ENCODE results near the gene RAB27A. TPM values are rescaled to one million over a fixed set of nuclear protein-coding genes. Genes with fewer than 3 reads are reported as not detected.

Gene RAB27A
- total RNA-seq, 1 experiment from 2014 or later = 8.7 TPM

- Mint-ChIP-seq H3K27me3 (ENCODE audit: insufficient read depth, unreplicated experiment) (no peaks in the 10 kb centered on the region), H3K9me3 (ENCODE audit: unreplicated experiment) (no peaks in the 10 kb centered on the region), H3K4me3 (ENCODE audit: unreplicated experiment) (no peak overlapping the region), H3K4me1 (ENCODE audit: low read depth, unreplicated experiment) (peaks cover 6% of the 10 kb centered on the region), H3K27ac (ENCODE audit: unreplicated experiment) (no peak overlapping the region), H3K36me3 (ENCODE audit: insufficient read depth, unreplicated experiment) (peaks cover 4% of the 10 kb centered on the region)
- no peak for DNase-seq
- intact Hi-C loops (cut with micrococcal nuclease; ENCODE audit: unreplicated experiment) = no loop called here
- no peaks in the 10 kb centered on the region for H3K4me1 ChIP-seq
- no TSS peak for BruUV-seq (replicated peaks)
- no peaks in the 10 kb centered on the region for H3K9me3 ChIP-seq
- no peak overlapping the region for H3K4me3 ChIP-seq (ENCODE audit: low read depth, low read length)
- no peaks in the 10 kb centered on the region for H3K36me3 ChIP-seq (ENCODE audit: control insufficient read depth, insufficient read depth, low read length)
- TF ChIP-seq CTCF (IDR thresholded peaks at IDR 0.05; ENCODE audit: insufficient read depth in 1 of 2, low read depth in 1 of 2, low read length in 1 of 2, severe bottlenecking in 1 of 2, unreplicated experiment in 1 of 2) = no peak
- ChIA-PET CTCF (no interaction called here), POLR2A (no interaction called here)
- H3K27me3 ChIP-seq (replicated peaks; ENCODE audit: control insufficient read depth, insufficient read depth, low read length) = no peaks in the 10 kb centered on the region
These were observed 22.0 kb downstream of the RAB27A start for GRCh38 chr15:55267401-55268175.

- Histone ChIP-seq H3K9me3 (no peaks in the 10 kb centered on the region), H3K36me3 (ENCODE audit: control insufficient read depth, insufficient read depth, low read length) (no peaks in the 10 kb centered on the region), H3K4me3 (ENCODE audit: low read depth, low read length) (no peak overlapping the region), H3K4me1 (no peaks in the 10 kb centered on the region), H3K27me3 (replicated peaks; ENCODE audit: control insufficient read depth, insufficient read depth, low read length) (no peaks in the 10 kb centered on the region)
- no peaks in the 10 kb centered on the region for H3K27me3 Mint-ChIP-seq (ENCODE audit: insufficient read depth, unreplicated experiment)
- ChIA-PET CTCF (no interaction called here), POLR2A (no interaction called here)
- no peak overlapping the region for H3K27ac Mint-ChIP-seq (ENCODE audit: unreplicated experiment)
- H3K9me3 Mint-ChIP-seq (ENCODE audit: unreplicated experiment) = no peaks in the 10 kb centered on the region
- no peak for DNase-seq
- H3K4me1 Mint-ChIP-seq (ENCODE audit: low read depth, unreplicated experiment) = peaks cover 6% of the 10 kb centered on the region
- peaks cover 4% of the 10 kb centered on the region for H3K36me3 Mint-ChIP-seq (ENCODE audit: insufficient read depth, unreplicated experiment)
- H3K4me3 Mint-ChIP-seq (ENCODE audit: unreplicated experiment) = no peak overlapping the region
- TF ChIP-seq CTCF (IDR thresholded peaks at IDR 0.05; ENCODE audit: insufficient read depth in 1 of 2, low read depth in 1 of 2, low read length in 1 of 2, severe bottlenecking in 1 of 2, unreplicated experiment in 1 of 2) = no peak
- BruUV-seq (replicated peaks) = no TSS peak
- intact Hi-C loops (cut with micrococcal nuclease; ENCODE audit: unreplicated experiment) = no loop called here
These were observed 23.1 kb downstream of the RAB27A start for GRCh38 chr15:55266547-55266946.

GRCh38 chr15:55260562-55261131, 29.0 kb downstream of the RAB27A start:
- no peaks in the 10 kb centered on the region for H3K4me1 ChIP-seq
- Mint-ChIP-seq H3K4me1 (ENCODE audit: low read depth, unreplicated experiment) (no peaks in the 10 kb centered on the region), H3K4me3 (ENCODE audit: unreplicated experiment) (no peak overlapping the region), H3K36me3 (ENCODE audit: insufficient read depth, unreplicated experiment) (peaks cover 4% of the 10 kb centered on the region), H3K27me3 (ENCODE audit: insufficient read depth, unreplicated experiment) (no peaks in the 10 kb centered on the region), H3K9me3 (ENCODE audit: unreplicated experiment) (peaks cover 9% of the 10 kb centered on the region), H3K27ac (ENCODE audit: unreplicated experiment) (no peak overlapping the region)
- H3K36me3 ChIP-seq (ENCODE audit: control insufficient read depth, insufficient read depth, low read length) = no peaks in the 10 kb centered on the region
- H3K27me3 ChIP-seq (replicated peaks; ENCODE audit: control insufficient read depth, insufficient read depth, low read length) = no peaks in the 10 kb centered on the region
- DNase-seq = no peak
- intact Hi-C loops (cut with micrococcal nuclease; ENCODE audit: unreplicated experiment) = no loop called here
- no peak overlapping the region for H3K4me3 ChIP-seq (ENCODE audit: low read depth, low read length)
- POLR2A ChIA-PET = no interaction called here
- CTCF ChIA-PET = no interaction called here
- BruUV-seq (replicated peaks) = no TSS peak
- no peak for TF ChIP-seq CTCF (IDR thresholded peaks at IDR 0.05; ENCODE audit: insufficient read depth in 1 of 2, low read depth in 1 of 2, low read length in 1 of 2, severe bottlenecking in 1 of 2, unreplicated experiment in 1 of 2)
- H3K9me3 ChIP-seq = no peaks in the 10 kb centered on the region
